T-helper 1 cell treated with Interleukin-12 subunit alpha and Interleukin-12 subunit beta and Interleukin-4 antibody, amounts not matched to agents 30 ng/mL and 1 ng/mL, for 36 hours (primary cell): Measurements from ENCODE around the gene FABP1. TPM values are rescaled to one million over a fixed set of nuclear protein-coding genes. Genes with fewer than 3 reads are reported as not detected.

ENCODE experiments used
- intact Hi-C: fragments of 100-400 bp; cut with micrococcal nuclease; formaldehyde crosslinking; loops from one replicate; pipeline ENCODE4 v1.15.1; 2024
- total RNA-seq: library from RNA; stranded (reverse); gene quantifications from 2 replicates; pipeline ENCODE4 v1.2.3, GENCODE V29; 2022

FABP1 gene
- not detected in 2 replicates for total RNA-seq

DNA sequence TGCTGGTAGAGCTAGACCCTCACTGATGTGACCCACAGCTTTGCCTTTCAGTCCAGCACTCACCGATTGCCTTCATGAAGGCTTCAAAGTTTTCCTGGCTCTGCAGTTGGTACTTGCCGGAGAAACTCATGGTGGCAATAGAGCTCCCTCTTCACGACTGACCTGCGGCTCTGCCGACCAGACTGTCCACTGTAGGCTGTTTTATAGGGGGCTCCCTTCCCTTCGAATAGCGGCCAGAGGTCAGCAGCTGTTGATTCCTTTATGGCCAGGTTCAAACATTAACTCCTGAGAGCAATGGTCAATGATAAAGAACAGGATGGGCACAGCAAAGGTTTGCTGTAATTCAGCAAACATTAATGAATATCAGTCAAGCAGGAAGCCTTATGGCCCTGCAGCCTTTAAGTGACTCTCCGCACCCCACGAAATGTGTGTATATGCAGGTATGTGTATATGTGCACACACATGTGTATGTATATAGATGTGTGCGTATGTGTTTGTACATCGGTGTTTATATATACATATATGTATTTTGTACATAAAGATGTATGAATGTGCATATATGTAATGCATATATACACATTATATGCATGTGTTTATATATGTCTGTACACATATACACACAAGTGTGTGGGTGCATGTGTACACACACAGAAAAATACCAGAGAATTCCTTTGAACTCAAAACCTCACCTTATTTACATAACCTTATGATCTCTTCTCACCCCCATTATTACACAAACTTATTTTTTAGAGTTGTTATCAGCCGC lies at the start of gene FABP1:
FABP1 (minus strand) TSS at position 175 of the 766 bp plus-strand sequence; CDS start at position 130, 45 bp downstream.
- intact Hi-C loops = no loop called here

DNA sequence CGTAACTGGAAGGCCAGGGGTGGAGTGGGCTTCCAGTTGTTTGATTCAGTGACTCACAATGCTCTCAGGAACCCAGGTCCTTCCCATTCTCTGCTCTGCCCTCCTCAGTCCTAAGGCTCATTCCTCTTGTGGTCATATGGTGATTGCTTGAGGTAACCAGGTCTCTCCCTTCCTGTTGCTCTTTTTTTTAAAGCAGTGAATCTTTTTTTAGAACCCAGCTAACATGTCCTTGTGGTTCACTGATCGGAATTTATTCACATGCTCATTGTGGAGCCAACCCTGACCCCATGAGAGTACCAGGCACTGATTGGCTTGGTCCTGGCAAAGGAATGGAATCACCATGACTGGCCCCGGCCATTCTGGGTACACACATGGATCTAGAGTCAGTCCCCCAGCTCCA lies 49.7 kb upstream of the FABP1 start:
- intact Hi-C loops = no loop called here

DNA sequence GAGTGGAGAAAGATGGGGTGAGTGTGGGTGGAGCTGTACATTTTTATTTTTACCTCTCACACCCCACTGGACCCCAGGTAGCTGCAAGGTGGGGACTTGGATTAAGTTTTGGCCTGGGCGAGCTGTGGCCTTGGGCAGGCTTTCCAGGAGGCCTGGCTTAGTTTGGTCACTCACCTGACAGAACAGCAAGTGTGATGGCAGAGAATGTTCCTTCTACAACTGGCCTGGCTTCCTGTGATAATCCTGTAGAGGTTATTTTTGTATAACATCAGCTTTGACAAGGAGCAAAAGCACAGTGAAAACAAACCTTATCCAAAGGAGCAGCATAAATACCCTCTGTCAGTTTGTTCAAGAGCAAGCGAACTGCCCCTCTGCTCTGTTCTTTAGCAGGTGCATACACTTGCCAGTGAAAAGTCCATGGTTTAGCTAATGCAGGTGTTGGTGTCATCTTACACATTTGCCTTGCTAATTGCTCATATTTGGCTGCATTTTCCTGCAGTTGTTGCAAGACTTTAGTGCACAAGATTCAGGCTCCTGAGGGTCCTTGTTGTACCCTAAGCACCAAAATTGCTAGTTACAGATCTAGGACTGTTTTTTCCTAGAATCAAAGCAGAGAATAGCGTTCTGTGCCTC lies 48.6 kb upstream of the FABP1 start:
- intact Hi-C loops = no loop called here

DNA sequence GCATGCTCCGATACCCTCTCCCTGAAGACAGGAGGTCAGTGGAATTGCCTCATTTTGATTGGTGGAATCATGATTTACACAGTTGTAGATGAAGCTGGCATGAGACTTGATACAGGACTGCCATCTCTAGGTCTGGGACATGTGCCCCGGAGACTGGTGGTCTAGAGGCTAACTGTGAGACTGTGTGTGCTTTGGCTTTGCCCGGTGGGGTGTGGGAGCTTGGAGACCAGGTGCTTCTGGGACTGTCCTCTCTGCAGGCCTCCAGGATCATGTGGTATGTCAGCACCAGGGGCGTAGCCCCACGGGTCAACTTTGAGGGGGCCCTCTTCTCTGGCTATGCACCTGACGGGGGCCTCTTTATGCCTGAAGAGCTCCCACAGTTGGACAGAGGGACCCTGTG lies 45.0 kb upstream of the FABP1 start:
- intact Hi-C loops = no loop called here

DNA sequence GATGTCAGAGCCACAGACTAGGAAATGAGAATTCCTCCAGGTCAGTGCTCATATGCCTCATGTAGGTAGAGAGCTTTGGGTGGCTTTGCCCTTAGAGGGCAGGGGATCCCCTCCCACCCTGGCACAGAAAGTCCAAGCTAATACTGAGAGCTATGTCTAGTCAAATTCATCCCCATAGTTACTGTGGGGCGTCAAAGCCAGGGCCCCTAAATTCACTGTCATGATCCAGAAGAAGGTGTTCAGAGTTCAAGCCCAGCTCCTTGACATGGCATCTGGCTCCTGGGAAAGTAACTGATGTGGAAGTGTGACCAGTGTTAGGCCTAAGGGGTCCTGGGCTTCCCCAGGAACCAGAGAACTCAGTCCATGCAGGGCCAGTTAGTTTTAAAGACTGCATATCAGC lies 44.1 kb upstream of the FABP1 start:
- intact Hi-C loops = no loop called here

DNA sequence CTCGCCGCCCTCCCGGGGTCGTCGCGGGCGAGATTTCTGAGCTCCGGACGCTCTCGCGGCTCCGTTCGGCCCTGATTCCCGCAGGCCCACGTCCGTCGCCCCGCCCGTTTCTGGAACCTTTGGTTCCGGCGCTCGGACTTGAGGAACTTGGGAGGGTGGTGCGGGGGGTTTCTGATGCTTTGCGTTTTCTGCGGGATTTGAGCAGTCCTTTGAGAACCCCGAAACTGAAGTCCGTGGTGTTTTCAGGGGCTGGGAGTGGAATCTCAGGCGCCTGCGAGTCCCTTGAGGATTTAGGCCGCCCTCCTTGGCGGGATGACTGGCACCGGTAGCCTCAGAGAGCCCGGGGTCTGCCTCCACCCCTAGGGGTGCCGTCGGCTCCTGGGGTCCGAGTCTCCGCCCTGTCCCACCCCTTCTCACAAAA lies 42.6 kb upstream of the FABP1 start:
- intact Hi-C loops = no loop called here

DNA sequence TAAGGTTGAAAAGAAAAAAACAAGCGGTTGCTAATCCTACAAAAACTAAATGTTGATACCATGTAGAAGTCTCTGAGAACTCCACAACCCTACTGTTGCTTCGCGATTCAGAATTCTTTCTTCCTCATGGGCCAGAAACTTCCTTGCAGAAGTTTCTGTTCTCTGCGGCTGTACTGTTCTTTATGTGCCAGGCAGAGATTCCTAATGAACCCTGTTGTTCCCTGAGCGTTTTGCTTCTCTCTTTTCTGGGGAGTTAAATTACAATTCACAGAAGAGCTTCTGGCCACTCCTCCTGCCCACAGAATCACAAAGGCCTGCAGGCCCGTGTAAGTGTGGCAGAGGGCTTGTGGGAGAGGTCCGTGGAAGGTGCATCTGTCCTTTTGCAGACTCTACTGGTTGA lies 40.5 kb upstream of the FABP1 start:
- intact Hi-C loops = no loop called here

DNA sequence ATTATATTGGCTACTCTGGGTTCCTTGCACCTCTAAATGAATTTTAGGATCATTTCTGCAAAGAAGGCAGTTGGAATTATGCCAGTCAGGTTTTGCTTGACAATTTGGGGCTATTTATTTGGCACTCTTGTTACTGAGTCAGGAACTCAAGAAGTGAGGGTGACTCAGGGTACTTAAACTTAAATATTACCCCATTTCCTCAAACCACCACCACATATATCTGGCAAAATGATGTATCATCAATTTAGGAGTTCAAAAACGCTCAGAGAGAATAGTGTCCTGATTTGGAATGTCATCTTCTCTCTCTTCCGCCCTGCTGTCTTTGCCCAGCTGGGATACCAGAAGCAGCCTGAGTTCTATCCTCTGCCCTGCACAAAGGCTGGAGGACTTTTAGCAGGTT lies 39.9 kb upstream of the FABP1 start:
- intact Hi-C loops = no loop called here

DNA sequence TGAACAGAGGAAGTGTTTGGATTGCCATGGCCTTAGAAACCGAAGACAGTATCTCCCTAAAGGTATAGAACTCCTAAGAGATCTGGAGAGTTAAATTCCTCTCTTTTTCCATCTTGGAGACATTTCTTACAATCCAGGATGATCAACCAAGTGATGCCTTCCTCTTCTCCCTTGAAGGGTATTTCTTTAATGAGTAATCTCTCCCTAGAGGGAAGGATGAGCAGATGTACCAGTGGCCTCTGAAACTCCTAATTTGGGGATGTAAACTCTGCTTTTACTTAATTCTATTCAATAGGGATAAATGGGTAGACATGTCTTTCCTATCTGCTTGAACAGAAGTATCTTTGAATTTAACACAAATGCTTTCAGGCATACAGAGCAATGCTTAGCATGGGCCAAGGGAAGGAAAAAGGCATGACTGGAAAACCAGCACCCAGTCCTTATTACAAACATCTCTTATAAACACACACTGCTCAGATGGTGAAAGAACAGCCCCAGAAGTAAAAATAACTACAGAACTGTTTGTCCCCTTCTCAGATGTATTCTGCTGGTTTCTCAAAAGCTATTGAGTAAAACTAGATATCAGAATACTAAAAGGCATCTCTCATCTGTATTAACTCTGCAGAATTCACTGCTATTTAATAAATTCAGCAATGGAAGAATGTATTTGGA lies 37.6 kb upstream of the FABP1 start:
- intact Hi-C loops = no loop called here

DNA sequence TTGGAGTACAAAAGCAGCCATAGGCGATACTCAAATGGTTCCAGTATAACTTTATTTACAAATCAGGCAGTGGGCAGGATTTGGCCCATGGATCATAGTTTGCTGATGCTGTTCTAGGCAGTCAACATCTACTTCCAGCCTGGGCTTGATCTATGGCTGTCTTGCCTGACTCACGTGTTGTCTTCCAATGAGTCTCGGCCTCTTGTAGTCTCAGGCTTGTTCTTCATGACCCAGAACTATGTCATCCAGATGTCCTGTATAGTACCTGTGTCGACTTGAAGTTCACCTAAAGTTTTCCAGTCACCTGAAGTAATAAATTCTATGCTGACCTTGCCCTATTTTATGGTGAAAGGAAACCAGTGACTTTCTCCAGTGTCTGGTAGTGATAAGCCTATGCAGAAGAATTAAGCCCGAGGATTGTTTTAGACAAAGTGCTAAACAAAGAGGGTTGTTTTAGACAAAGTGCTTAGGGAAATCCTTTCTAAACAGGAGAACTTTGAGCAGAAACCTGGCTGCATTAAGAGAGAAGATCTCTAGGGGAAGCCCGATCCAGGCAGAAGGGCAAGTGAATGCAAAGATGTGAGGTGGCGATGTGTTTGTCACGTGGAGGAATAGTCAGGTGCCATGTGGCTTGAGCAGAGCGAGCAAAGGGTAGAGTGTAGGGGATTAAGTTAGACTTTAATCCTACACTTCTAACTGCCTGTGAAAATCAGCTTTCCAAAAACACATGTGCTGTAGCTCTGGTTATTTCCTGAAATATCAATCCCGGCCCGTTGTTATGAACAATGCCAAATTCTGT lies 33.8 kb upstream of the FABP1 start:
- intact Hi-C loops = no loop called here

DNA sequence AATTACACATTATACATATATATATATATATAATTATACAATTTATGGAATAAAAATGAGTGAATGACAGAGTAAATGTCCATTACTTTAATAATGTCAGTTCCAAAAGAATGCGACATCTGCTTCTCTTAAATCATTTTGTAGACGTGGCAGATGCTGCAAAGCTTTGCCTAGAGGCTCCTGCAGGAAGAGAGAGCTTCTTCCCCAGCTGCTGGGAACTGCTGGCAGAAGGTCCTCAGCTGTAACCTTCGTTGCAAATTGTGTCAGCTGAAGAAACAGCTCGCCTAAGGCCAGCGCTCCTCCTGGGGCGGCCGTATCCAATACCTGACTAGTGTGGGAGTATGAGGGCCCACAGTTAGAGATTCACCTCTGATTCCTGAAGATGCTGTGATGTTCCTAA lies 32.7 kb upstream of the FABP1 start:
- intact Hi-C loops = loop anchor here (1.0 kb wide), 2 partner anchors 100 to 144 kb away; partner anchors contain the start of gene RNU2-63P

DNA sequence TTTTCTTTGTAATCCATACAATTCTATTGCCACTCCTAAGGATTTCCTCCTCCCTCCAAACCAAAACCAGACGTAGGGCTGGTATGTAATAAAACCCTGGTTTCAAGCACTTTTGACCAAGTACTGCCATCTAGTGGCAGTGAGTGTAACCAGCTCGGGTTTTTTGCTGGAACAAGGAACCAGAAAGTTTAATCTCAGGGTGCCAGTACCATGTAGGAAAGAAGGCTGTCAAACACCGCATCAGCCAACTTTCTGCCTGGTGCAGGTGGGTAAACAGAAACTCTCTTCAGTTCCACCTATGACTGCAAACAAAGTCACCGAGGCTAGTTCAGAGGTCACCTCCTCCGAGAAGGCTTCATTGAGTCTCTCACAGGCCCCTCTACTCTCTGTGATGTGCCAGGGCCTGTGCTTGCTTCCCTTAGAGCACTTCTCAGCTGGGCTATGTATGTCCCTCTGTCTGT lies 32.1 kb upstream of the FABP1 start:
- intact Hi-C loops = loop anchor here (1.0 kb wide), 2 partner anchors 100 to 144 kb away; partner anchors contain the start of gene RNU2-63P

DNA sequence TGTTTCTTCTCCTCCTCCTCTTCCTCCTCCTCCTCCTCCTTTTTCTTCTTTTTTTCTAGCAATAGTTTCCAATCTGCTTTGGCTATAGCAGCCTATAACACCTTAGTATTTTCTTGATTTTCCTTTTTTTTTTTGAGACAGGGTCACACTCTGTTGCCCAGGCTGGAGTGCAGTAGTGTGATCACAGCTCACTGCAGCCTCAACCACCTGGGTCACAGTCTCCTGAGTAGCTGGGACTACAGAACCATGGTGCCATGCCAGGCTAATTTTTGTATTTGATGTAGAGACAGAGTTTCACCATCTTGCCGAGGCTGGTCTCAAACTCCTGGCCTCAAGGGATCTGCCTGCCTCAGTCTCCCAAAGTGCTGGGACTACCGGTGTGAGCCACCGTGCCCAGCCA lies 31.6 kb upstream of the FABP1 start:
- intact Hi-C loops = no loop called here

DNA sequence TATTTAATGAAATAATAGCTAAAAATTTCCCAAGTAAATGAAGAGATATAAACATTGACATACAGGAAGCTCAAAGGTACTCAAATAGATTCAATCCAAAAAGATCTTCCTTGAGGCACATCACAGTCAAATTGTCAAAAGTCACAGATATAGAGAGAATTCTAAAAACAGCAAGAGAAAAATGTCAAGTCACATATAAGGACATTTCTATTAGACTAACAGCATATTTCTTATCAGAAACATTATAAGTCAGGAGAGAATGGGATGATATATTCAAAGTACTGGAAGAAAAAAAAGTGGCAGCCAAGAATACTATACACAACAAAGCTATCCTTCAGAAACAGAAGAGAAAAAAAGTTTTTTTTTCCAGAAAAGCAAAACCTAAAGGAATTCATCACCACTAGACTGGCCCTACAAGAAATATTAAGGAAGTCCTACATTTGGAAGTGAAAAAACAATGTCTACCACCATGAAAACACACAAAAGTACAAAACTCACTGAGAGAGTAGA lies 21.1 kb upstream of the FABP1 start:
- intact Hi-C loops = no loop called here

DNA sequence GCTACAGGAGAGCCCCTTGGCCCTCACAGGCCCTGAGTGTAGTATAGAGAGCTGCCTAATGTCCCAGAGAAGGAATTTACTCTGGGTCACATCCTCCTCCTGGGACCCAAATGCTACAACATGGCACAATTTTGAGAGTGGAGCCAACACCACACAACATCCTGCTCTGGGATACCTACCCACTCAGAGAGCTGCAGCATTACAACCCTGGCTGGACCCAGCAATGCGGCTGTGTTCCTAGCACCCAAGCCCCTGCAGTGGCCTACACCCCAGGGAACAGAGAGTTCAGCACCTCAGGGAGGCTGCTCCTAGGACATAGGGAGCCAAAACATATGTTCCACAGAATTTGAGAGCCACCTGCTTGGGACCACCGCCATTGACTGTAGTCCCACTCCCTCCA lies 19.3 kb upstream of the FABP1 start:
- intact Hi-C loops = no loop called here

DNA sequence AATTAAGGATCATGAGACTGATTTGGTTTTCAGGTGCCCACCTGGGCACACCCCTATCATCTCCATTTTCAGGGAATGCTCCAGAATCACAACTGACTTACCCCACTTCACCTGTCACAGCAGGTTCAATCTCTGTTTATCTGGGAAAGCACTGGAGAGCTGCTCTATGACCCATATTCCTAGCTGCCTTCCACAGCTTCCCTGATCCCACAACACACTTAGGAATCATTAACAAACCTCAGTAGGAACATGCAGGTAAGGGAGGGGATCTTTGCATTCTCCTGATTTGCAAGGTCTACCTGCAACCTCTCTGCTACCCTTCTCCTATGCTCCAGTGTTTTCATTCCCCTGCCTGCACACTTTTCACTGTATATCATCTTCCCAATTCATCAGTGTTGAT lies 18.7 kb upstream of the FABP1 start:
- intact Hi-C loops = no loop called here

DNA sequence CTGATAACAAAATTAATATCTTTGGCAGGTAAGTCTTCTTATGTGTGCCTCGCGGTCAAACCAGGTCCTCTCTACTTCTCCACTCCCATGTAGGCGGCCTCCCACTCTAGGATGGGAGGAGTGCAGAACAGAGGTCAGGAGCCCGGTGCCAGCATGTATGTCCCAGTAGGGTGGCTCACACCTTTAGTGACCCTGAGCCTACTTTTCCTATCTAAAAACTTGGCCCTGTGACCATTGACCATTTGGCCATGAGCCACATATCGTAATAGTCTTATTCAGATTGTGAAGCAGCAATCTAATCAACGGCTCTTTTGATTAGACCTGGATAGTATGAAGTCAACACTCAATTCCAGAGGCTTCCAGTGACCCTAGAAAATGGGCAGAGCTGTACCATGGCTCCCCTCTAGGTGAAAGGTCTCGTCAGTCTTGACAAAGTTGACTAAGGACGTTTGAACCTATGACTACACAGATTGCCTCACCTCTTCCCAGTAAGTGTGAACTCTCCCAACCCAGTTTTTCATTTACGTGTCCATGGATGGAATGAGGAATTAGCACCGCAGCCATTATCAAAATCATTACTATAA lies 17.1 kb upstream of the FABP1 start:
- intact Hi-C loops = no loop called here

DNA sequence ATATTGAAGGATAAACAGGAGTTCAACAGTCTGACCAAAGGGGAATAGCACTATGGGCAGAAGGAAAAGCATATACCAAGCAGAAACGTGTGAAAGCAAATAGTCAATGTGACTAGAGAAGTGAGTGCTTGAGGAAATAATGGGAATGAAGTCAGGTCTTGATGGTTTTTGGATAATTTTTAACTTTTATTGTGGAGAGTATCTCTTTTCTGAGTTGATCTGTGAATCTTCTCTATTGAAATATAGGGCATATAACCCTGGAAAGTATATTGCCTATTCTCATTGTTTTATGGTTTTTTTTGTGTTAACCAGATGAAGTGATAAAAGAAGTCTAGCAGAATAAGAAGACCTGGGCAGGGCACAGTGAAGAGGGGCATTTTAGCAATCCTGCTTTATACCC lies 16.4 kb upstream of the FABP1 start:
- intact Hi-C loops = no loop called here

DNA sequence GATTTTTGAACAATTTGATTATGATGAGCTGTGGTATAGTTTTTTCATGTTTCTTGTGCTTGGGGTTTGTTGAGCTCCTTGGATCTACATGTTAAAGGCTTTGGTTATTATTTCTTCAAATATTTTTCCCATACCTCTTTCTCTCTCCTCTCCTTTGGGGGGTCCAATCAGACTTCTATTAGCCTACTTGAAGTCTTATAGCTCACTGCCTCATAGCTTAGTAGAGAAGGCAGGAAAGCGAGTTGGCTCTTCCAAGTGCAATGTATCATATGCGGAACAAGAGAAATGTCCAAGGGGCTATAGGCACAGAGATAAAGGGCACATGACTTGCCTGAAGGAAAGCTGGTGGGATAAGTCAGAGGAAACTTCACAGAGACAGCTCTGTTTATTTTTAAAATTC lies 14.1 kb upstream of the FABP1 start:
- intact Hi-C loops = no loop called here

DNA sequence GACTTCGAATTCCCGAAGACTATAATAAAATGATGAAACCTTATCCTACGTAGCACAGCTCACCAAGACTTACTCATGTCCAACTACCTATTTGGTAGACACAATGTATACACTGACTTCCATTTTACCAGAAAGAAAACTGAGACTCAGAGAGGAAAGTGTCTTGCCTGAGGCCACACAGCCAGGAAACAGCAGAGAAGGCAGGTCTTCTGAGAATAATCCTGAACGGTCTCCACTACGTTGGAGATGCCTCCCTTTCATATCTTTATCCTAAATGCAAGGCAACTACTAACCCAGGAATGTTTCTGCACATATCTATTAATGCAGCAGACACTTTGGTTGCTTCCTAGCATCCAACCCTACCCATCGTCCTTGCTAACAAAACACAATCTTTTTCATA lies 11.9 kb upstream of the FABP1 start:
- intact Hi-C loops = no loop called here

DNA sequence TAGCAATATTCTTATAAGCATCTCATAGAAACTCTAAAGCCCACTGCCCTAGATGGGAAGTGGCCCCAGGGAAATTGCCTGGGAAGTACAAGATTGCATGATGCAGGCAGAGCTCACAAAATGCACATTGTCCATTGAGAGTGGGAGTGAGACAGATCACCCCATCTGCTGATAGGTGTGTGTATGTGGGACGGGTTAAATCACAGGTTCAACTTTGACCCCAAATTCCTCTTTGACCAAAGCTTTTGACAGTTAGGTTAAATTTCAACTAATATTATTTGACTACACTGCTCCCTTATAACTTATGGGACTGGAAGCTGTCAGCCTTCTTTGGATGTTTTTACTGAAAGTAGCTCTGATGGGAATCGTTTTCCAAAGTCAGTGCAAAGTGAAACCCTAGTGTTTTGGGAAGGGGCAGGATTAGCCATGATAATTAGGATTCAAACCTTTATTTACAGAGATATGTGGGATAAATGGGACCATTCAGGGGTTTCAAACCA lies 11.4 kb upstream of the FABP1 start:
- intact Hi-C loops = no loop called here
